ENCODE measurements around the gene MORN1. TPM values are rescaled to one million over a fixed set of nuclear protein-coding genes. Genes with fewer than 3 reads are reported as not detected.

Gene MORN1
- total RNA-seq, 4 donors from 2014 or later = 3.0 to 34.0 (median 12.5) TPM

DNA sequence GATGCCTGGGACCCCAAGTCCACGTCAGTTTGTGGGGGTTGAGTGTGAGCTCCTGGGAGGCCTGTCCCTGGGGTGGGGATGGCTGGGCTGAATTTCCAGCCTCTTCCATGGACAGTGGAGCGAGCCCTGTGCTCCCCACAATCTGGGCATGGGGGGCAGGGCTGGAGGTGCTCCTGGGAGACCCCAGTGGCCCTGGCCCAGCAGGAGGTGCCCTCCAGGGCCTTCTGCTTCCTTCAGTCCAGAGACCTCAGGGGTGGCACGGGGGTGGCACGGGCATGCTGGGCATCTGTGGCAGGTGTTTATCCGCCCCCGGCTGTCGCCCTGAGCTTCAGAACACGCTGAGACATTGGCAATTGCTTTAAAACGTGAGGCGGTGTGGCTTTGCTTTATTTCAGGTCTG, 40.9 kb downstream of the MORN1 start:
- H3K4me1 ChIP-seq = no peaks in the 10 kb centered on the region
- no peak for DNase-seq
- intact Hi-C loops (cut with DNase I; ENCODE audit: low total_unique reads) (no loop called here), in situ Hi-C loops (cut with MboI; ENCODE audit: low pct_ligation_motif_present in 1 of 4, low pct_unique_long_range_greater_than_20kb in 1 of 4, low sequenced_read_pairs in 3 of 4) (no loop called here)
- no peaks in the 10 kb centered on the region for H3K9me3 ChIP-seq
- 77 to 80% methylated on average over 1 to 10 of the region's 10 CpGs for WGBS, 2 donors (ENCODE audit: low coverage in 1 of 2)
- H3K27ac ChIP-seq = no peak overlapping the region
- no peak overlapping the region for H3K4me3 ChIP-seq
- TF ChIP-seq EP300 (IDR thresholded peaks at IDR 0.05; ENCODE audit: low read depth) = no peak
- no peak for TF ChIP-seq POLR2A (IDR thresholded peaks at IDR 0.05)
- TF ChIP-seq, protein P1, sequence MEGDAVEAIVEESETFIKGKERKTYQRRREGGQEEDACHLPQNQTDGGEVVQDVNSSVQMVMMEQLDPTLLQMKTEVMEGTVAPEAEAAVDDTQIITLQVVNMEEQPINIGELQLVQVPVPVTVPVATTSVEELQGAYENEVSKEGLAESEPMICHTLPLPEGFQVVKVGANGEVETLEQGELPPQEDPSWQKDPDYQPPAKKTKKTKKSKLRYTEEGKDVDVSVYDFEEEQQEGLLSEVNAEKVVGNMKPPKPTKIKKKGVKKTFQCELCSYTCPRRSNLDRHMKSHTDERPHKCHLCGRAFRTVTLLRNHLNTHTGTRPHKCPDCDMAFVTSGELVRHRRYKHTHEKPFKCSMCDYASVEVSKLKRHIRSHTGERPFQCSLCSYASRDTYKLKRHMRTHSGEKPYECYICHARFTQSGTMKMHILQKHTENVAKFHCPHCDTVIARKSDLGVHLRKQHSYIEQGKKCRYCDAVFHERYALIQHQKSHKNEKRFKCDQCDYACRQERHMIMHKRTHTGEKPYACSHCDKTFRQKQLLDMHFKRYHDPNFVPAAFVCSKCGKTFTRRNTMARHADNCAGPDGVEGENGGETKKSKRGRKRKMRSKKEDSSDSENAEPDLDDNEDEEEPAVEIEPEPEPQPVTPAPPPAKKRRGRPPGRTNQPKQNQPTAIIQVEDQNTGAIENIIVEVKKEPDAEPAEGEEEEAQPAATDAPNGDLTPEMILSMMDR (IDR thresholded peaks at IDR 0.05) = no peak
- no peak for TF ChIP-seq POLR2AphosphoS5 (IDR thresholded peaks at IDR 0.05)
- H3K27me3 ChIP-seq = no peaks in the 10 kb centered on the region
- H3K36me3 ChIP-seq = no peaks in the 10 kb centered on the region

DNA sequence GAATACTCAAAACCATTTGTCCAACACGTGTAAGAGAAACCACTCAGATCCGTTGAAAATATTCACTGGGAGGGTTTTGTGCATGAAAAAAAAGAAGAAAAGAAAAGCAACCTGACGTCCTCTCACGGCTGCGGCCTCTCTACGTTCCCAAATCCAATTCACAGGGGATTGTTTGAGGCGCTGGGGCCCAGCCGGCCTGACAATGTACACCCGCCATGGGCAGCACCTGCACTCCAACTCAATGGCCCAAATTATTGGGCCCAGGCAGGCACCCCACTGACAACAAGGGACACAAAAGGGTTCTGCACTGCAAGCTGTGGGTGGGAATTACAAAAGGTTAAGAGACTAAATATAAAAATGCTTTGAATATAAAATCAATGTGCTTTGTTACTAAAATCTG, 41.5 kb downstream of the MORN1 start:
- Histone ChIP-seq H3K4me3 (no peak overlapping the region), H3K9me3 (no peaks in the 10 kb centered on the region), H3K36me3 (no peaks in the 10 kb centered on the region), H3K27me3 (no peaks in the 10 kb centered on the region), H3K4me1 (no peaks in the 10 kb centered on the region), H3K27ac (no peak overlapping the region)
- WGBS, 2 donors (ENCODE audit: low coverage in 1 of 2) = 85 to 87% methylated on average over 9 of the region's 9 CpGs
- no peak for DNase-seq
- in situ Hi-C loops (cut with MboI; ENCODE audit: low pct_ligation_motif_present in 1 of 4, low pct_unique_long_range_greater_than_20kb in 1 of 4, low sequenced_read_pairs in 3 of 4) (no loop called here), intact Hi-C loops (cut with DNase I; ENCODE audit: low total_unique reads) (no loop called here)
- TF ChIP-seq, protein P1 (IDR thresholded peaks at IDR 0.05) = no peak
- TF ChIP-seq EP300 (IDR thresholded peaks at IDR 0.05; ENCODE audit: low read depth) = no peak

DNA sequence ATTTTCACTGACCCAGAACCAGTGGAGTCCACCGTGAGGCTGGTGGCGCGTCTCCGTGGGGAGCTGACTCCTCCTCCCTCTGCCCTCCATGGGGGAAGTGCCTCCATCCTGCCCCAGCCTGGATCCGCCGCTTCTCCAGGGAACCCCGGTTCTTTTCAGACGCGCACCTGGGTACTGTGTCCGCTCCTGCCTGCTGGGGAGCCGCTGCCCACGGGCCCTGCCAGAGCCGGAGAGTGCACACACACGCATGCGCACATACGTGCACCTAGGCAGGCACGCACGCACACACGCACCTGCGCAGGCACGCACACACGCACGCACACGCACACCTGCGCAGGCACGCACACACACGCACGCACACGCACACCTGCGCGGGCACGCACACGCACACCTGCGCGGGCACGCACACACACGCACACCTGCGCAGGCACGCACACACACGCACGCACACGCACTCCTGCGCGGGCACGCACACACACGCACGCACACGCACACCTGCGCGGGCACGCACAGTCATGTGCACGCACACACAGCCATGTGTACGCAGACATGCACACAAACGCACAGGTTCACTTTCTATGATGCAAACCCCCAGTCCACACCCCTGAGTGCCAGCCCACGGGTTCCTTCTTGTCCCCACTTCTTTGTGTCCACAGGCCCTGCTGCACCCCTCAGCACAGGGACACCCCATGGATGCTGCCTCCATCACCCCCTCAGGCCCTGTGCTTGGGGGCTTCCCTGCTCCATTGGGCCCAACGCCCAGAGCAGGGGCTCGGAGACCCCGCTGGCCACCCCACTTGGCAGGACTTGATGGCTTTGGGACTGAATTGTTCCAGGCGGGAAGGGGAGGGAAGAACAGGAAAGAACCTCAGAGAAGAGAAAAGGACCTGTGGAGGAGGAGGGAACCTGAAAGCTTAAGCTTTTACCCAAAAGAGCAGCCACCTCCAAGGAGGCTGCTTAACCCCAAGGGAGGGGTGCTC, 42.7 kb downstream of the MORN1 start:
- H3K9me3 ChIP-seq = no peaks in the 10 kb centered on the region
- H3K4me1 ChIP-seq = no peaks in the 10 kb centered on the region
- H3K4me3 ChIP-seq = no peak overlapping the region
- DNase-seq = no peak
- H3K27ac ChIP-seq = no peak overlapping the region
- H3K36me3 ChIP-seq = no peaks in the 10 kb centered on the region
- no peaks in the 10 kb centered on the region for H3K27me3 ChIP-seq
- WGBS, 2 donors (ENCODE audit: low coverage in 1 of 2) = 93% methylated on average over 59 of the region's 59 CpGs; no CpG with 5 or more reads in 1 of the 2 donors
- TF ChIP-seq POLR2AphosphoS5 (IDR thresholded peaks at IDR 0.05) (no peak), EP300 (IDR thresholded peaks at IDR 0.05; ENCODE audit: low read depth) (no peak), POLR2A (IDR thresholded peaks at IDR 0.05) (no peak)
- TF ChIP-seq, protein P1 (IDR thresholded peaks at IDR 0.05) = no peak
- in situ Hi-C loops (cut with MboI; ENCODE audit: low pct_ligation_motif_present in 1 of 4, low pct_unique_long_range_greater_than_20kb in 1 of 4, low sequenced_read_pairs in 3 of 4) (no loop called here), intact Hi-C loops (cut with DNase I; ENCODE audit: low total_unique reads) (no loop called here)

DNA sequence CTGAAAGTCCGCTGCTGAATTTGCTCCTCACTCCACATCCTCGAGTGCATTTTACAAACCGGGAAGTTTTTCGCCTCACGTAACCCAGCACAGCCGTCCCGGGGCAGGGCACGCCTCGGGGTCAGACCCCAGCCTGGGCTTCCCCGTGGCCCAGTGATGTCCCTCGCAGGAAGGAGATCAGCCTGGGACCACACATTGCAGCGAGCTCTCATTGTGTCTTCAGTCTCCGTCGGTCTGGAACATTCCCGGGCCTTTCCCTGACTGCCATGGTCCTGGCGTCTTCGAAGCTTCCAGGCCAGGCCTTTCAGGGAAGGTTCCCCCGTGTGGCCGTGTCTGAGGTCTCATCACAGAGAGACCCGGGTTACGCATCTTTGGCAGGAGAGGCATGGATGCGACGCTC, 43.5 kb downstream of the MORN1 start:
- TF ChIP-seq POLR2A (IDR thresholded peaks at IDR 0.05) = no peak
- no peak for TF ChIP-seq POLR2AphosphoS5 (IDR thresholded peaks at IDR 0.05)
- TF ChIP-seq, protein P1 (IDR thresholded peaks at IDR 0.05) = no peak
- TF ChIP-seq EP300 (IDR thresholded peaks at IDR 0.05; ENCODE audit: low read depth) = no peak
- Histone ChIP-seq H3K27me3 (no peaks in the 10 kb centered on the region), H3K4me3 (no peak overlapping the region), H3K9me3 (no peaks in the 10 kb centered on the region), H3K4me1 (no peaks in the 10 kb centered on the region), H3K36me3 (no peaks in the 10 kb centered on the region), H3K27ac (no peak overlapping the region)
- in situ Hi-C loops (cut with MboI; ENCODE audit: low pct_ligation_motif_present in 1 of 4, low pct_unique_long_range_greater_than_20kb in 1 of 4, low sequenced_read_pairs in 3 of 4) (no loop called here), intact Hi-C loops (cut with DNase I; ENCODE audit: low total_unique reads) (no loop called here)
- DNase-seq = no peak
- 95% methylated on average over 23 of the region's 23 CpGs; no CpG with 5 or more reads in 1 of the 2 donors for WGBS, 2 donors (ENCODE audit: low coverage in 1 of 2)
